ENCODE data around the gene PUM2.

GRCh38 chr2:20333738-20334137, 16.9 kb downstream of the PUM2 start:
- TF ChIP-seq NFRKB (IDR thresholded peaks at IDR 0.05) (no peak), ARNT (IDR thresholded peaks at IDR 0.05) (no peak), FOXK2 (IDR thresholded peaks at IDR 0.05) (no peak), ZNF384 (IDR thresholded peaks at IDR 0.05) (no peak), SUZ12 (IDR thresholded peaks at IDR 0.05) (no peak), SP1 (IDR thresholded peaks at IDR 0.05) (no peak), LEF1 (IDR thresholded peaks at IDR 0.05; ENCODE audit: borderline replicate concordance) (no peak), FOXM1 (IDR thresholded peaks at IDR 0.05; ENCODE audit: borderline replicate concordance) (no peak), HDGF (IDR thresholded peaks at IDR 0.05; ENCODE audit: borderline replicate concordance) (no peak), PKNOX1 (IDR thresholded peaks at IDR 0.05) (no peak), FOXA1 (IDR thresholded peaks at IDR 0.05) (no peak), L3MBTL2 (conservative IDR thresholded peaks at IDR 0.05) (no peak), CTBP1 (IDR thresholded peaks at IDR 0.05; ENCODE audit: borderline replicate concordance) (no peak)
